ENCODE results near the gene DOK3. TPM values are rescaled to one million over a fixed set of nuclear protein-coding genes. Genes with fewer than 3 reads are reported as not detected.
A peak's percentile ranks its signal among the peaks of the same experiment; 100 is the strongest.
"Not testable (repeated sequence)": the region's sequence is repeated elsewhere in the genome, so short reads cannot be mapped to it uniquely, and the experiment has no call there.

DOK3 gene
- total RNA-seq, 8 experiments from 2014 or later: 0.92 to 4.9 (median 2.4) TPM

- Histone ChIP-seq H3K27ac (no peak overlapping the region), H3K4me1 (replicated peaks in 1 of 2) (peaks cover 19 to 23% of the 10 kb centered on the region in 2 donors), H3K4me3 (no peak overlapping the region)
- ATAC-seq (replicated peaks in 6 of 8): no peak
- in situ Hi-C loops (cut with MboI; ENCODE audit: low pct_unique_long_range_greater_than_20kb in 2 of 9, low sequenced_read_pairs in 9 of 9, unreplicated experiment in 9 of 9): loop anchor here in 1 of 9 experiments (25.0 kb wide), 1 partner anchor 103 kb away; the partner anchor contains the start of gene SLC34A1
- 80 to 96% (median 80%) methylated on average over 1 to 5 of the region's 15 CpGs; no CpG with 5 or more reads in 7 of the 10 experiments for WGBS, 10 experiments
Measured at GRCh38 chr5:177490311-177490991, 19.2 kb downstream of the DOK3 start.

GRCh38 chr5:177489119-177489716 is 20.4 kb downstream of the DOK3 start:
- WGBS, 10 experiments: 90% methylated on average over 5 of the region's 26 CpGs; no CpG with 5 or more reads in 9 of the 10 experiments
- H3K27ac ChIP-seq: peak overlapping the region in 1 of 2 donors; percentile 41
- peaks cover 6 to 11% of the 10 kb centered on the region in 2 donors for H3K4me1 ChIP-seq (replicated peaks in 1 of 2)
- peak in 6 of 8 experiments; percentile 3 to 67 (median 52) for ATAC-seq (replicated peaks in 6 of 8)
- H3K4me3 ChIP-seq: no peak overlapping the region
- in situ Hi-C loops (cut with MboI; ENCODE audit: low pct_unique_long_range_greater_than_20kb in 2 of 9, low sequenced_read_pairs in 9 of 9, unreplicated experiment in 9 of 9): loop anchor here in 1 of 9 experiments (25.0 kb wide), 1 partner anchor 102 kb away; the partner anchor contains the start of gene SLC34A1

- H3K4me1 ChIP-seq (replicated peaks in 1 of 2): peaks cover 5 to 9% of the 10 kb centered on the region in 2 donors
- in situ Hi-C loops (cut with MboI; ENCODE audit: low pct_unique_long_range_greater_than_20kb in 2 of 9, low sequenced_read_pairs in 9 of 9, unreplicated experiment in 9 of 9): loop anchor here in 1 of 9 experiments (25.0 kb wide), 1 partner anchor 101 kb away; the partner anchor contains the start of gene SLC34A1
- no peak overlapping the region for H3K4me3 ChIP-seq
- ATAC-seq (replicated peaks in 6 of 8): no peak
- H3K27ac ChIP-seq: no peak overlapping the region
- 89% methylated on average over 9 of the region's 15 CpGs; no CpG with 5 or more reads in 9 of the 10 experiments for WGBS, 10 experiments
Measured at GRCh38 chr5:177487975-177488374, 21.7 kb downstream of the DOK3 start.

- no peak overlapping the region for H3K27ac ChIP-seq
- ATAC-seq (replicated peaks in 6 of 8): no peak
- WGBS, 10 experiments: 90 to 100% (median 97%) methylated on average over 1 to 5 of the region's 8 CpGs; no CpG with 5 or more reads in 6 of the 10 experiments
- H3K4me3 ChIP-seq: no peak overlapping the region
- in situ Hi-C loops (cut with MboI; ENCODE audit: low pct_unique_long_range_greater_than_20kb in 2 of 9, low sequenced_read_pairs in 9 of 9, unreplicated experiment in 9 of 9): loop anchor here in 1 of 9 experiments (25.0 kb wide), 1 partner anchor 100 kb away; the partner anchor contains the start of gene SLC34A1
- peaks cover 10 to 15% of the 10 kb centered on the region in 2 donors for H3K4me1 ChIP-seq (replicated peaks in 1 of 2)
Measured at GRCh38 chr5:177487144-177487543, 22.5 kb downstream of the DOK3 start.

GRCh38 chr5:177486256-177486655 is 23.4 kb downstream of the DOK3 start:
- no peak for ATAC-seq (replicated peaks in 6 of 8)
- 87 to 100% (median 100%) methylated on average over 1 to 3 of the region's 3 CpGs; no CpG with 5 or more reads in 5 of the 10 experiments for WGBS, 10 experiments
- Histone ChIP-seq H3K4me1 (replicated peaks in 1 of 2) (peaks cover 10 to 15% of the 10 kb centered on the region in 2 donors), H3K27ac (no peak overlapping the region), H3K4me3 (no peak overlapping the region)
- in situ Hi-C loops (cut with MboI; ENCODE audit: low pct_unique_long_range_greater_than_20kb in 2 of 9, low sequenced_read_pairs in 9 of 9, unreplicated experiment in 9 of 9): loop anchor here in 1 of 9 experiments (25.0 kb wide), 1 partner anchor 99 kb away; the partner anchor contains the start of gene SLC34A1

- not testable (repeated sequence) for ATAC-seq (replicated peaks in 6 of 8); H3K4me3 ChIP-seq; H3K27ac ChIP-seq
- in situ Hi-C loops (cut with MboI; ENCODE audit: low pct_unique_long_range_greater_than_20kb in 2 of 9, low sequenced_read_pairs in 9 of 9, unreplicated experiment in 9 of 9): loop anchor here in 1 of 9 experiments (25.0 kb wide), 1 partner anchor 98 kb away; the partner anchor contains the start of gene SLC34A1
- peaks cover 10 to 15% of the 10 kb centered on the region in 2 donors for H3K4me1 ChIP-seq (replicated peaks in 1 of 2)
- WGBS, 10 experiments: 80 to 100% (median 100%) methylated on average over 1 to 3 of the region's 3 CpGs; no CpG with 5 or more reads in 7 of the 10 experiments
Measured at GRCh38 chr5:177485753-177486152, 23.9 kb downstream of the DOK3 start.

GRCh38 chr5:177484902-177485549 is 24.6 kb downstream of the DOK3 start:
- in situ Hi-C loops (cut with MboI; ENCODE audit: low pct_unique_long_range_greater_than_20kb in 2 of 9, low sequenced_read_pairs in 9 of 9, unreplicated experiment in 9 of 9): loop anchor here in 1 of 9 experiments (25.0 kb wide), 1 partner anchor 98 kb away; the partner anchor contains the start of gene SLC34A1
- WGBS, 10 experiments: 78 to 100% (median 89%) methylated on average over 1 to 9 of the region's 13 CpGs; no CpG with 5 or more reads in 2 of the 10 experiments
- H3K4me1 ChIP-seq (replicated peaks in 1 of 2): peaks cover 10 to 18% of the 10 kb centered on the region in 2 donors
- no peak for ATAC-seq (replicated peaks in 6 of 8)
- no peak overlapping the region for H3K27ac ChIP-seq
- H3K4me3 ChIP-seq: no peak overlapping the region

GRCh38 chr5:177483994-177484901 is 25.4 kb downstream of the DOK3 start:
- 60 to 100% (median 98%) methylated on average over 1 to 8 of the region's 22 CpGs; no CpG with 5 or more reads in 5 of the 10 experiments for WGBS, 10 experiments
- in situ Hi-C loops (cut with MboI; ENCODE audit: low pct_unique_long_range_greater_than_20kb in 2 of 9, low sequenced_read_pairs in 9 of 9, unreplicated experiment in 9 of 9): loop anchor here in 1 of 9 experiments (25.0 kb wide), 1 partner anchor 97 kb away; the partner anchor contains the start of gene SLC34A1
- no peak overlapping the region for H3K4me3 ChIP-seq
- H3K4me1 ChIP-seq (replicated peaks in 1 of 2): peaks cover 10 to 15% of the 10 kb centered on the region in 2 donors
- ATAC-seq (replicated peaks in 6 of 8): peak in 1 of 8 experiments; percentile 2
- H3K27ac ChIP-seq: no peak overlapping the region

- in situ Hi-C loops (cut with MboI; ENCODE audit: low pct_unique_long_range_greater_than_20kb in 2 of 9, low sequenced_read_pairs in 9 of 9, unreplicated experiment in 9 of 9): loop anchor here in 1 of 9 experiments (25.0 kb wide), 1 partner anchor 96 kb away; the partner anchor contains the start of gene SLC34A1
- Histone ChIP-seq H3K27ac (no peak overlapping the region), H3K4me1 (replicated peaks in 1 of 2) (peaks cover 14 to 15% of the 10 kb centered on the region in 2 donors), H3K4me3 (no peak overlapping the region)
- 94 to 100% (median 100%) methylated on average over 1 to 6 of the region's 9 CpGs; no CpG with 5 or more reads in 7 of the 10 experiments for WGBS, 10 experiments
- no peak for ATAC-seq (replicated peaks in 6 of 8)
Measured at GRCh38 chr5:177483042-177483441, 26.6 kb downstream of the DOK3 start.

GRCh38 chr5:177482359-177482795 is 27.2 kb downstream of the DOK3 start:
- Histone ChIP-seq H3K4me1 (replicated peaks in 1 of 2) (peaks cover 14 to 15% of the 10 kb centered on the region in 2 donors), H3K27ac (peak overlapping the region in 1 of 2 donors; percentile 14), H3K4me3 (no peak overlapping the region)
- in situ Hi-C loops (cut with MboI; ENCODE audit: low pct_unique_long_range_greater_than_20kb in 2 of 9, low sequenced_read_pairs in 9 of 9, unreplicated experiment in 9 of 9): loop anchor here in 1 of 9 experiments (25.0 kb wide), 1 partner anchor 95 kb away; the partner anchor contains the start of gene SLC34A1
- ATAC-seq (replicated peaks in 6 of 8): peak; percentile 5 to 77 (median 62)
- 17 to 100% (median 90%) methylated on average over 1 to 5 of the region's 10 CpGs; no CpG with 5 or more reads in 2 of the 10 experiments for WGBS, 10 experiments

- H3K4me3 ChIP-seq: no peak overlapping the region
- WGBS, 10 experiments: 0 to 100% (median 56%) methylated on average over 1 to 7 of the region's 14 CpGs; no CpG with 5 or more reads in 2 of the 10 experiments
- in situ Hi-C loops (cut with MboI; ENCODE audit: low pct_unique_long_range_greater_than_20kb in 2 of 9, low sequenced_read_pairs in 9 of 9, unreplicated experiment in 9 of 9): loop anchor here in 1 of 9 experiments (25.0 kb wide), 1 partner anchor 92 kb away; the partner anchor contains the start of gene SLC34A1
- H3K4me1 ChIP-seq (replicated peaks in 1 of 2): peaks cover 14 to 16% of the 10 kb centered on the region in 2 donors
- peak in 3 of 8 experiments; percentile 21 to 71 (median 40) for ATAC-seq (replicated peaks in 6 of 8)
- no peak overlapping the region for H3K27ac ChIP-seq
Measured at GRCh38 chr5:177479774-177480173, 29.9 kb downstream of the DOK3 start.

Measured in motor neuron (in vitro differentiated cells).